GM21786 (cell line): ENCODE measurements around the gene LYL1.
A peak's percentile ranks its signal among the peaks of the same experiment; 100 is the strongest.

ENCODE experiments used
- ATAC-seq: cut with Tn5 transposase; IDR thresholded peaks from one replicate; pipeline ENCODE4 v1.9.1; 2021; ENCODE audit not compliant: unreplicated experiment

Gene LYL1

GRCh38 chr19:13110099-13110610 lies 7.5 kb upstream of the LYL1 start:
- no peak for ATAC-seq

GRCh38 chr19:13109361-13110098 lies 6.9 kb upstream of the LYL1 start:
- ATAC-seq: no peak

GRCh38 chr19:13104848-13105711 lies 2.4 kb upstream of the LYL1 start:
- ATAC-seq: no peak

GRCh38 chr19:13104360-13104847 lies 1.7 kb upstream of the LYL1 start:
- ATAC-seq: no peak

GRCh38 chr19:13103581-13104359 lies 1.1 kb upstream of the LYL1 start:
- no peak for ATAC-seq

- peak; percentile 3 for ATAC-seq
Observed at GRCh38 chr19:13102416-13102665, 317 bp downstream of the LYL1 start.

GRCh38 chr19:13101590-13102415 lies 855 bp downstream of the LYL1 start:
- ATAC-seq: no peak

GRCh38 chr19:13100841-13101589 lies 1.6 kb downstream of the LYL1 start:
- no peak for ATAC-seq

GRCh38 chr19:13100031-13100588 lies 2.5 kb downstream of the LYL1 start:
- no peak for ATAC-seq

- no peak for ATAC-seq
Observed at GRCh38 chr19:13099073-13099999, 3.3 kb downstream of the LYL1 start.

GRCh38 chr19:13098277-13099072 lies 4.2 kb downstream of the LYL1 start:
- no peak for ATAC-seq

- no peak for ATAC-seq
Observed at GRCh38 chr19:13097463-13098258, 5.0 kb downstream of the LYL1 start.

GRCh38 chr19:13097033-13097462 lies 5.6 kb downstream of the LYL1 start:
- no peak for ATAC-seq

- no peak for ATAC-seq
Observed at GRCh38 chr19:13095934-13096927, 6.4 kb downstream of the LYL1 start.

- ATAC-seq: no peak
Observed at GRCh38 chr19:13095393-13095784, 7.3 kb downstream of the LYL1 start.
